ENCODE measurements around the gene TENM4. TPM values are rescaled to one million over a fixed set of nuclear protein-coding genes. Genes with fewer than 3 reads are reported as not detected.

Gene TENM4
- polyA plus RNA-seq, 1 donor from 2014 or later = 16.8 TPM

DNA sequence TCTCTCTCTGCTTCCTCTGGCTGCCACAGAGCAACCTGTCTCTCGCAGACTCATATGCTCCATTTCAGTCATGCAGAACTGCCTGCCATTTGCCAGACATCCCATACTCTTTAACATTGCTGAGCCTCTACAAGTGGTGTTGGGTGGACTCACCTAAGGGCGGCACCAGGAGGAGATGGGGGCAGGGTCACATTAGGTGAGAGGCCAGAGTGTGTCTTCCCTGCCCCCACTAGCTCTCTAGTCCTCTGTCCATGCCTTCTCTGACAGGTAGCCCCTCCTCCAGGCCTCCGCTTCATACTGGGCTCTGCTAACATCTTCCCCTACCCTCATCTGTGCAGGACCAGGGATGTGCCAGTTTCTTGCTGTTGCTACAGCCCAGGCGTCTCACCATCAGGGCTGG is 366.3 kb downstream of the TENM4 start:
- Histone ChIP-seq H3K9me2 (ENCODE audit: insufficient read depth, low read length) (no peaks in the 10 kb centered on the region), H3K27me3 (ENCODE audit: insufficient read depth, low read depth, low read length) (no peaks in the 10 kb centered on the region), H3F3A (ENCODE audit: insufficient read depth, low read length, poor library complexity, severe bottlenecking) (no peaks in the 10 kb centered on the region), H3K4me2 (ENCODE audit: low read length) (no peak overlapping the region), H3K9me3 (ENCODE audit: low read length) (no peaks in the 10 kb centered on the region), H4K20me1 (ENCODE audit: insufficient read depth) (no peaks in the 10 kb centered on the region), H3K79me2 (replicated peaks; ENCODE audit: insufficient read depth, low read length) (no peaks in the 10 kb centered on the region), H3K9ac (ENCODE audit: low read length) (no peak overlapping the region), H3K36me3 (ENCODE audit: insufficient read depth, low read length) (no peaks in the 10 kb centered on the region), H3K27ac (ENCODE audit: low read length) (no peak overlapping the region), H3K4me3 (ENCODE audit: low read length) (no peak overlapping the region), H2AFZ (ENCODE audit: low read depth, low read length) (no peak overlapping the region)
- TF ChIP-seq MXI1 (conservative IDR thresholded peaks at IDR 0.05; ENCODE audit: poor library complexity, severe bottlenecking) (no peak), SMC3 (conservative IDR thresholded peaks at IDR 0.05; ENCODE audit: poor library complexity) (no peak), EP300 (conservative IDR thresholded peaks at IDR 0.05; ENCODE audit: poor library complexity, severe bottlenecking) (no peak), EZH2 (IDR thresholded peaks at IDR 0.05; ENCODE audit: borderline replicate concordance, insufficient read depth, low read length, poor library complexity, severe bottlenecking) (no peak), RAD21 (conservative IDR thresholded peaks at IDR 0.05) (no peak), POLR2AphosphoS5 (IDR thresholded peaks at IDR 0.05) (no peak)
- TF ChIP-seq, protein P1, sequence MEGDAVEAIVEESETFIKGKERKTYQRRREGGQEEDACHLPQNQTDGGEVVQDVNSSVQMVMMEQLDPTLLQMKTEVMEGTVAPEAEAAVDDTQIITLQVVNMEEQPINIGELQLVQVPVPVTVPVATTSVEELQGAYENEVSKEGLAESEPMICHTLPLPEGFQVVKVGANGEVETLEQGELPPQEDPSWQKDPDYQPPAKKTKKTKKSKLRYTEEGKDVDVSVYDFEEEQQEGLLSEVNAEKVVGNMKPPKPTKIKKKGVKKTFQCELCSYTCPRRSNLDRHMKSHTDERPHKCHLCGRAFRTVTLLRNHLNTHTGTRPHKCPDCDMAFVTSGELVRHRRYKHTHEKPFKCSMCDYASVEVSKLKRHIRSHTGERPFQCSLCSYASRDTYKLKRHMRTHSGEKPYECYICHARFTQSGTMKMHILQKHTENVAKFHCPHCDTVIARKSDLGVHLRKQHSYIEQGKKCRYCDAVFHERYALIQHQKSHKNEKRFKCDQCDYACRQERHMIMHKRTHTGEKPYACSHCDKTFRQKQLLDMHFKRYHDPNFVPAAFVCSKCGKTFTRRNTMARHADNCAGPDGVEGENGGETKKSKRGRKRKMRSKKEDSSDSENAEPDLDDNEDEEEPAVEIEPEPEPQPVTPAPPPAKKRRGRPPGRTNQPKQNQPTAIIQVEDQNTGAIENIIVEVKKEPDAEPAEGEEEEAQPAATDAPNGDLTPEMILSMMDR (IDR thresholded peaks at IDR 0.05; ENCODE audit: poor library complexity, severe bottlenecking) = no peak
- TF ChIP-seq, protein P2, sequence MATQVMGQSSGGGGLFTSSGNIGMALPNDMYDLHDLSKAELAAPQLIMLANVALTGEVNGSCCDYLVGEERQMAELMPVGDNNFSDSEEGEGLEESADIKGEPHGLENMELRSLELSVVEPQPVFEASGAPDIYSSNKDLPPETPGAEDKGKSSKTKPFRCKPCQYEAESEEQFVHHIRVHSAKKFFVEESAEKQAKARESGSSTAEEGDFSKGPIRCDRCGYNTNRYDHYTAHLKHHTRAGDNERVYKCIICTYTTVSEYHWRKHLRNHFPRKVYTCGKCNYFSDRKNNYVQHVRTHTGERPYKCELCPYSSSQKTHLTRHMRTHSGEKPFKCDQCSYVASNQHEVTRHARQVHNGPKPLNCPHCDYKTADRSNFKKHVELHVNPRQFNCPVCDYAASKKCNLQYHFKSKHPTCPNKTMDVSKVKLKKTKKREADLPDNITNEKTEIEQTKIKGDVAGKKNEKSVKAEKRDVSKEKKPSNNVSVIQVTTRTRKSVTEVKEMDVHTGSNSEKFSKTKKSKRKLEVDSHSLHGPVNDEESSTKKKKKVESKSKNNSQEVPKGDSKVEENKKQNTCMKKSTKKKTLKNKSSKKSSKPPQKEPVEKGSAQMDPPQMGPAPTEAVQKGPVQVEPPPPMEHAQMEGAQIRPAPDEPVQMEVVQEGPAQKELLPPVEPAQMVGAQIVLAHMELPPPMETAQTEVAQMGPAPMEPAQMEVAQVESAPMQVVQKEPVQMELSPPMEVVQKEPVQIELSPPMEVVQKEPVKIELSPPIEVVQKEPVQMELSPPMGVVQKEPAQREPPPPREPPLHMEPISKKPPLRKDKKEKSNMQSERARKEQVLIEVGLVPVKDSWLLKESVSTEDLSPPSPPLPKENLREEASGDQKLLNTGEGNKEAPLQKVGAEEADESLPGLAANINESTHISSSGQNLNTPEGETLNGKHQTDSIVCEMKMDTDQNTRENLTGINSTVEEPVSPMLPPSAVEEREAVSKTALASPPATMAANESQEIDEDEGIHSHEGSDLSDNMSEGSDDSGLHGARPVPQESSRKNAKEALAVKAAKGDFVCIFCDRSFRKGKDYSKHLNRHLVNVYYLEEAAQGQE (IDR thresholded peaks at IDR 0.05; ENCODE audit: borderline replicate concordance) = no peak

DNA sequence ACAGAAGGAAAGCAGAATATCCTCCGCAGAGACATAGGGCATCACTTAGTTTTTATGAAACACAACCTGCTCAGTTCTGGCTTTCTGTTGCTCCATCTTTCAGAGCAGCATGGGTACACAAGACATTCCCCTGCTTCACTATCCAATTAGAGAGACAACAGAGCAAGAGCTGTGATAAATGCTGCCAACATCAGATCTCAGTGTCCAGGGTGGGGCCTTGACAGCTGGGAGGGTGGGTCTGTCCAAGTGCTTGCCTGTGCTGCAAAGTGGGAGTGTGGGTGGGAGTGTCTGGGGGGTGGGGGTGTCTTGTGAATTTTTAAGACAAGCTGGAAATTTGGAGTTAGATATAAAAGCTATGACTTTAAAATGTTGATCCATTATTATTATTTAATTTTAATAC is 369.6 kb downstream of the TENM4 start:
- no peaks in the 10 kb centered on the region for H3K9me2 ChIP-seq (ENCODE audit: insufficient read depth, low read length)
- H3K9me3 ChIP-seq (ENCODE audit: low read length) = no peaks in the 10 kb centered on the region
- H3K4me3 ChIP-seq (ENCODE audit: low read length) = no peak overlapping the region
- no peak overlapping the region for H2AFZ ChIP-seq (ENCODE audit: low read depth, low read length)
- no peaks in the 10 kb centered on the region for H4K20me1 ChIP-seq (ENCODE audit: insufficient read depth)
- H3K79me2 ChIP-seq (replicated peaks; ENCODE audit: insufficient read depth, low read length) = no peaks in the 10 kb centered on the region
- no peaks in the 10 kb centered on the region for H3K36me3 ChIP-seq (ENCODE audit: insufficient read depth, low read length)
- no peak overlapping the region for H3K4me2 ChIP-seq (ENCODE audit: low read length)
- no peaks in the 10 kb centered on the region for H3F3A ChIP-seq (ENCODE audit: insufficient read depth, low read length, poor library complexity, severe bottlenecking)
- H3K9ac ChIP-seq (ENCODE audit: low read length) = no peak overlapping the region
- TF ChIP-seq EZH2 (IDR thresholded peaks at IDR 0.05; ENCODE audit: borderline replicate concordance, insufficient read depth, low read length, poor library complexity, severe bottlenecking) (no peak), RAD21 (conservative IDR thresholded peaks at IDR 0.05) (no peak), EP300 (conservative IDR thresholded peaks at IDR 0.05; ENCODE audit: poor library complexity, severe bottlenecking) (no peak), MXI1 (conservative IDR thresholded peaks at IDR 0.05; ENCODE audit: poor library complexity, severe bottlenecking) (no peak), SMC3 (conservative IDR thresholded peaks at IDR 0.05; ENCODE audit: poor library complexity) (no peak)
- TF ChIP-seq, protein P2 (IDR thresholded peaks at IDR 0.05; ENCODE audit: borderline replicate concordance) = no peak
- H3K27me3 ChIP-seq (ENCODE audit: insufficient read depth, low read depth, low read length) = no peaks in the 10 kb centered on the region
- no peak overlapping the region for H3K27ac ChIP-seq (ENCODE audit: low read length)
